ENCODE results near the gene KTN1.

KTN1 gene

DNA sequence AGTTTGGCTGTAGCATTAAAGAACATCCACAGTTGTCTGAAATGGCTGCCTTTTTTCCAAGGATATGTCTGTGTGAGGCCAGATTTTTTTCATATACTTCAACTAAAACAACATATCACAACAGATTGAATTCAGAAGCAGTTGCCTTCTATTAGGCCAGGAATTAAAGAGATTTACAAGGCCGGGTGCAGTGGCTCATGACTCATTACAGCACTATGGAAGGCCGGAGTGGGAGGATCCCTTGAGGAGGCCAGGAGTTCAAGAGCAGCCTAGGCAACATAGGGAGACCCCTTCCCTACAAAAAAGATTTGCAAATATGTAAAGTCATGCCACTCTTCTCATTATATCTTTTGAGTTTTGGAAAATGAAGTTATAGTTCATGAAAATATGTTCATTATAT lies 108.6 kb downstream of the KTN1 start:
- Histone ChIP-seq H3K27me3 (ENCODE audit: insufficient read depth, low read length) (no peaks in the 10 kb centered on the region), H4K20me1 (ENCODE audit: insufficient read depth, low read length) (no peaks in the 10 kb centered on the region), H3K4me1 (ENCODE audit: insufficient read depth, low read length, severe bottlenecking) (no peaks in the 10 kb centered on the region), H3K4me2 (ENCODE audit: low read length) (no peak overlapping the region), H3K9me3 (ENCODE audit: low read length) (no peaks in the 10 kb centered on the region; the same call in 1 of the 2 replicates), H2AFZ (ENCODE audit: low read length) (no peak overlapping the region), H3K9ac (ENCODE audit: low read length) (no peak overlapping the region), H3K4me3 (ENCODE audit: low read depth, low read length, poor library complexity, severe bottlenecking) (no peak overlapping the region), H3K36me3 (ENCODE audit: insufficient read depth, low read length) (peaks cover 28% of the 10 kb centered on the region; the same call in 1 of the 2 replicates), H3K9me2 (ENCODE audit: low read depth, low read length) (no peaks in the 10 kb centered on the region), H3F3A (ENCODE audit: insufficient read depth, low read length) (no peaks in the 10 kb centered on the region), H3K79me2 (ENCODE audit: insufficient read depth, low read length) (no peaks in the 10 kb centered on the region), H3K27ac (ENCODE audit: low read depth, low read length, poor library complexity, severe bottlenecking) (no peak overlapping the region)
- TF ChIP-seq EZH2 (IDR thresholded peaks at IDR 0.05; ENCODE audit: borderline replicate concordance, low read length): no peak
- TF ChIP-seq, protein P1, sequence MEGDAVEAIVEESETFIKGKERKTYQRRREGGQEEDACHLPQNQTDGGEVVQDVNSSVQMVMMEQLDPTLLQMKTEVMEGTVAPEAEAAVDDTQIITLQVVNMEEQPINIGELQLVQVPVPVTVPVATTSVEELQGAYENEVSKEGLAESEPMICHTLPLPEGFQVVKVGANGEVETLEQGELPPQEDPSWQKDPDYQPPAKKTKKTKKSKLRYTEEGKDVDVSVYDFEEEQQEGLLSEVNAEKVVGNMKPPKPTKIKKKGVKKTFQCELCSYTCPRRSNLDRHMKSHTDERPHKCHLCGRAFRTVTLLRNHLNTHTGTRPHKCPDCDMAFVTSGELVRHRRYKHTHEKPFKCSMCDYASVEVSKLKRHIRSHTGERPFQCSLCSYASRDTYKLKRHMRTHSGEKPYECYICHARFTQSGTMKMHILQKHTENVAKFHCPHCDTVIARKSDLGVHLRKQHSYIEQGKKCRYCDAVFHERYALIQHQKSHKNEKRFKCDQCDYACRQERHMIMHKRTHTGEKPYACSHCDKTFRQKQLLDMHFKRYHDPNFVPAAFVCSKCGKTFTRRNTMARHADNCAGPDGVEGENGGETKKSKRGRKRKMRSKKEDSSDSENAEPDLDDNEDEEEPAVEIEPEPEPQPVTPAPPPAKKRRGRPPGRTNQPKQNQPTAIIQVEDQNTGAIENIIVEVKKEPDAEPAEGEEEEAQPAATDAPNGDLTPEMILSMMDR (IDR thresholded peaks at IDR 0.05; ENCODE audit: low read length): no peak

- Histone ChIP-seq H2AFZ (ENCODE audit: low read length) (no peak overlapping the region), H3K79me2 (ENCODE audit: insufficient read depth, low read length) (no peaks in the 10 kb centered on the region), H3K9ac (ENCODE audit: low read length) (no peak overlapping the region), H3K36me3 (ENCODE audit: insufficient read depth, low read length) (peaks cover 12% of the 10 kb centered on the region; the same call in 1 of the 2 replicates), H3K27ac (ENCODE audit: low read depth, low read length, poor library complexity, severe bottlenecking) (no peak overlapping the region), H3K9me3 (ENCODE audit: low read length) (no peaks in the 10 kb centered on the region; the same call in 1 of the 2 replicates), H3K27me3 (ENCODE audit: insufficient read depth, low read length) (no peaks in the 10 kb centered on the region), H3K4me3 (ENCODE audit: low read depth, low read length, poor library complexity, severe bottlenecking) (no peak overlapping the region), H3F3A (ENCODE audit: insufficient read depth, low read length) (no peaks in the 10 kb centered on the region), H4K20me1 (ENCODE audit: insufficient read depth, low read length) (no peaks in the 10 kb centered on the region), H3K9me2 (ENCODE audit: low read depth, low read length) (no peaks in the 10 kb centered on the region), H3K4me2 (ENCODE audit: low read length) (no peak overlapping the region), H3K4me1 (ENCODE audit: insufficient read depth, low read length, severe bottlenecking) (no peaks in the 10 kb centered on the region)
- TF ChIP-seq EZH2 (IDR thresholded peaks at IDR 0.05; ENCODE audit: borderline replicate concordance, low read length): no peak
- TF ChIP-seq, protein P1 (IDR thresholded peaks at IDR 0.05; ENCODE audit: low read length): no peak
Measured at GRCh38 chr14:55689981-55690871, 110.2 kb downstream of the KTN1 start.

- H3K27ac ChIP-seq (ENCODE audit: low read depth, low read length, poor library complexity, severe bottlenecking): no peak overlapping the region
- no peaks in the 10 kb centered on the region for H3K4me1 ChIP-seq (ENCODE audit: insufficient read depth, low read length, severe bottlenecking)
- no peaks in the 10 kb centered on the region for H4K20me1 ChIP-seq (ENCODE audit: insufficient read depth, low read length)
- no peaks in the 10 kb centered on the region for H3F3A ChIP-seq (ENCODE audit: insufficient read depth, low read length)
- H3K9me2 ChIP-seq (ENCODE audit: low read depth, low read length): no peaks in the 10 kb centered on the region
- TF ChIP-seq, protein P1 (IDR thresholded peaks at IDR 0.05; ENCODE audit: low read length): no peak
- no peak for TF ChIP-seq EZH2 (IDR thresholded peaks at IDR 0.05; ENCODE audit: borderline replicate concordance, low read length)
- H3K79me2 ChIP-seq (ENCODE audit: insufficient read depth, low read length): no peaks in the 10 kb centered on the region
- no peak overlapping the region for H3K4me3 ChIP-seq (ENCODE audit: low read depth, low read length, poor library complexity, severe bottlenecking)
- no peak overlapping the region for H3K4me2 ChIP-seq (ENCODE audit: low read length)
- H3K9ac ChIP-seq (ENCODE audit: low read length): no peak overlapping the region
- H2AFZ ChIP-seq (ENCODE audit: low read length): no peak overlapping the region
- H3K27me3 ChIP-seq (ENCODE audit: insufficient read depth, low read length): no peaks in the 10 kb centered on the region
- H3K9me3 ChIP-seq (ENCODE audit: low read length): no peaks in the 10 kb centered on the region; the same call in 1 of the 2 replicates
- peaks cover 4% of the 10 kb centered on the region; the same call in 1 of the 2 replicates for H3K36me3 ChIP-seq (ENCODE audit: insufficient read depth, low read length)
Measured at GRCh38 chr14:55691659-55692058, 111.7 kb downstream of the KTN1 start.

Measured in OCI-LY1 (cell line).